Kidney capillary endothelial cell (primary cell): Measurements from ENCODE around the gene DYRK4.
"Not testable (repeated sequence)": the region's sequence is repeated elsewhere in the genome, so short reads cannot be mapped to it uniquely, and the experiment has no call there.

Source experiments
- DNase-seq: peaks from one replicate; pipeline ENCODE4 v3.0.0-alpha.2; 2018; ENCODE audit warnings: low spot score

The DYRK4 gene

GRCh38 chr12:4562034-4562657, at the start of gene DYRK4:
DYRK4 (plus strand) TSS chr12:4562208; CDS start chr12:4562246, 38 bp downstream.
- peak; percentile 34 for DNase-seq

- no peak for DNase-seq
Measured at GRCh38 chr12:4518106-4518728, 43.8 kb upstream of the DYRK4 start.

GRCh38 chr12:4523443-4523842, 38.6 kb upstream of the DYRK4 start:
- DNase-seq = not testable (repeated sequence)

- DNase-seq = peak; percentile 31
Measured at GRCh38 chr12:4526923-4527546, 35.0 kb upstream of the DYRK4 start.

- DNase-seq = no peak
Measured at GRCh38 chr12:4530160-4530559, 31.8 kb upstream of the DYRK4 start.

- DNase-seq = no peak
Measured at GRCh38 chr12:4530982-4531586, 30.9 kb upstream of the DYRK4 start.

GRCh38 chr12:4535092-4535491, 26.9 kb upstream of the DYRK4 start:
- DNase-seq = no peak

- DNase-seq = no peak
Measured at GRCh38 chr12:4535871-4536270, 26.1 kb upstream of the DYRK4 start.

GRCh38 chr12:4538207-4539160, 23.5 kb upstream of the DYRK4 start, which contains the start of gene RAD51AP1:
RAD51AP1 (plus strand) TSS chr12:4538890; CDS start chr12:4538940, 50 bp downstream.
- DNase-seq = peak; percentile 96

- no peak for DNase-seq
Measured at GRCh38 chr12:4539167-4539870, 22.7 kb upstream of the DYRK4 start.

GRCh38 chr12:4540170-4540569, 21.8 kb upstream of the DYRK4 start:
- no peak for DNase-seq

- DNase-seq = no peak
Measured at GRCh38 chr12:4540638-4541037, 21.4 kb upstream of the DYRK4 start.

GRCh38 chr12:4545195-4545594, 16.8 kb upstream of the DYRK4 start:
- DNase-seq = no peak

GRCh38 chr12:4552191-4552590, 9.8 kb upstream of the DYRK4 start:
- DNase-seq = no peak

GRCh38 chr12:4553943-4554342, 8.1 kb upstream of the DYRK4 start:
- no peak for DNase-seq

- no peak for DNase-seq
Measured at GRCh38 chr12:4555804-4556203, 6.2 kb upstream of the DYRK4 start.

- no peak for DNase-seq
Measured at GRCh38 chr12:4556735-4557530, 5.1 kb upstream of the DYRK4 start.

GRCh38 chr12:4557586-4557985, 4.4 kb upstream of the DYRK4 start:
- no peak for DNase-seq

- DNase-seq = no peak
Measured at GRCh38 chr12:4558171-4558570, 3.8 kb upstream of the DYRK4 start.

GRCh38 chr12:4563336-4563735, 1.3 kb downstream of the DYRK4 start:
- no peak for DNase-seq
